Testis (tissue), 3 donors: ENCODE results near the gene MED23. TPM values are rescaled to one million over a fixed set of nuclear protein-coding genes. Genes with fewer than 3 reads are reported as not detected.

Source experiments
- DNase-seq: peaks from one replicate; pipeline ENCODE4 v3.0.0-alpha.2; 2019
- H3K27ac ChIP-seq, 2 donors: fragments of 200-600 bp; sonication (generic); one replicate each; pipeline ENCODE4 v1.5.1; 2019
- H3K27me3 ChIP-seq: fragments of 200-600 bp; sonication (generic); one replicate; pipeline ENCODE4 v1.5.1; 2019
- H3K36me3 ChIP-seq: fragments of 200-600 bp; sonication (generic); one replicate; pipeline ENCODE4 v1.5.1; 2017; ENCODE audit warnings: low read depth; ENCODE audit errors: missing control alignments
- H3K4me1 ChIP-seq: fragments of 200-600 bp; sonication (generic); one replicate; pipeline ENCODE4 v1.5.1; 2019
- H3K4me3 ChIP-seq, 2 donors: fragments of 200-600 bp; sonication (generic); one replicate each; pipeline ENCODE4 v1.5.1; 2017 to 2019
- H3K9me3 ChIP-seq: fragments of 200-600 bp; sonication (generic); one replicate; pipeline ENCODE4 v1.5.1; 2017
- POLR2A ChIP-seq: fragments of 450-650 bp; IDR thresholded peaks from one replicate; pipeline ENCODE4 v1.6.1; 2017; ENCODE audit warnings: antibody characterized with exemption, mild to moderate bottlenecking, moderate library complexity
- WGBS, 2 donors: methylation state at CpG; one replicate each; pipeline ENCODE4 v1.1.5; 2018; 5-methylcytosine and 5-hydroxymethylcytosine counted together
- intact Hi-C: fragments of 100-400 bp; cut with DNase I; formaldehyde crosslinking; loops from one replicate; pipeline ENCODE4 v1.15.1; 2023; ENCODE audit warnings: low total_unique reads
- polyA plus RNA-seq: library from polyadenylated mRNA; stranded (reverse); fragments of 350-450 nt; fragmentation: Illumina TruSeq; extraction: RNeasy Lipid Tissue Mini Kit (QIAGEN cat#74804); gene quantifications from one replicate; pipeline ENCODE4 v1.2.3, GENCODE V29; 2014; ENCODE audit warnings: low read depth, low replicate concordance; ENCODE audit not compliant: insufficient read depth
- total RNA-seq, 2 donors: library from RNA; depleted of rRNA; stranded (reverse); fragments of >200 nt; gene quantifications; one replicate each; pipeline ENCODE4 v1.2.3, GENCODE V29; 2016
- TF ChIP-seq, protein P1 (sequence below), 3 experiments: fragments of 450-650 bp in 2 of 3; fragments of 200-600 bp in 1 of 3; sonication (generic) in 1 of 3; IDR thresholded peaks; one replicate each; pipeline ENCODE4 v1.5.1; 2016 to 2019; ENCODE audit warnings: antibody characterized with exemption in 3 of 3, mild to moderate bottlenecking in 2 of 3, moderate library complexity in 1 of 3

MED23 gene
- total and polyA plus RNA-seq, 3 donors from 2014 or later = 24.4 to 42.1 (median 39.8) TPM

DNA sequence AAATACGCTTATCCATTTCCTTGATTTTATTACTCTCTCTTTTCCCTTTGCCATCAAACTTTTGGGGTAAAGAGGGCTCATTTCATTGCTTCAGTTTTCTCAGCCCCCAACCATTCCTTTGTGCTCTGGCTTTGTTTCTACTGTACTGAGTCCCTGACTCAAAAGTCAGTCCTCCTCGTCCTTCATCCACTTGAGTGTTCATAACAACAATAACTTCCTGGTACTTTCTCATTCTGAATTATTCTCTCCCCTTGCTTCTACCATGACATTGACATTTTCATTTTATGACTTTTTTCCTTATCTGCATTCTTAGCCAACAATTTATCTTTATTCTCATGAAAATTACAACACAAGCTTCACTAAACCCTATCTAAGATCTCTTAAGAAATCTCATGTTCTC, 10.0 kb upstream of the MED23 start:
- Histone ChIP-seq H3K36me3 (no peaks in the 10 kb centered on the region), H3K9me3 (no peaks in the 10 kb centered on the region), H3K27ac (no peak overlapping the region), H3K4me3 (no peak overlapping the region), H3K4me1 (no peaks in the 10 kb centered on the region), H3K27me3 (no peaks in the 10 kb centered on the region)
- DNase-seq = no peak
- intact Hi-C loops = no loop called here
- no peak for TF ChIP-seq POLR2A
- TF ChIP-seq, protein P1, sequence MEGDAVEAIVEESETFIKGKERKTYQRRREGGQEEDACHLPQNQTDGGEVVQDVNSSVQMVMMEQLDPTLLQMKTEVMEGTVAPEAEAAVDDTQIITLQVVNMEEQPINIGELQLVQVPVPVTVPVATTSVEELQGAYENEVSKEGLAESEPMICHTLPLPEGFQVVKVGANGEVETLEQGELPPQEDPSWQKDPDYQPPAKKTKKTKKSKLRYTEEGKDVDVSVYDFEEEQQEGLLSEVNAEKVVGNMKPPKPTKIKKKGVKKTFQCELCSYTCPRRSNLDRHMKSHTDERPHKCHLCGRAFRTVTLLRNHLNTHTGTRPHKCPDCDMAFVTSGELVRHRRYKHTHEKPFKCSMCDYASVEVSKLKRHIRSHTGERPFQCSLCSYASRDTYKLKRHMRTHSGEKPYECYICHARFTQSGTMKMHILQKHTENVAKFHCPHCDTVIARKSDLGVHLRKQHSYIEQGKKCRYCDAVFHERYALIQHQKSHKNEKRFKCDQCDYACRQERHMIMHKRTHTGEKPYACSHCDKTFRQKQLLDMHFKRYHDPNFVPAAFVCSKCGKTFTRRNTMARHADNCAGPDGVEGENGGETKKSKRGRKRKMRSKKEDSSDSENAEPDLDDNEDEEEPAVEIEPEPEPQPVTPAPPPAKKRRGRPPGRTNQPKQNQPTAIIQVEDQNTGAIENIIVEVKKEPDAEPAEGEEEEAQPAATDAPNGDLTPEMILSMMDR (IDR thresholded peaks at IDR 0.05) = no peak
- WGBS, 2 donors = 93 to 98% methylated on average over 2 of the region's 2 CpGs

DNA sequence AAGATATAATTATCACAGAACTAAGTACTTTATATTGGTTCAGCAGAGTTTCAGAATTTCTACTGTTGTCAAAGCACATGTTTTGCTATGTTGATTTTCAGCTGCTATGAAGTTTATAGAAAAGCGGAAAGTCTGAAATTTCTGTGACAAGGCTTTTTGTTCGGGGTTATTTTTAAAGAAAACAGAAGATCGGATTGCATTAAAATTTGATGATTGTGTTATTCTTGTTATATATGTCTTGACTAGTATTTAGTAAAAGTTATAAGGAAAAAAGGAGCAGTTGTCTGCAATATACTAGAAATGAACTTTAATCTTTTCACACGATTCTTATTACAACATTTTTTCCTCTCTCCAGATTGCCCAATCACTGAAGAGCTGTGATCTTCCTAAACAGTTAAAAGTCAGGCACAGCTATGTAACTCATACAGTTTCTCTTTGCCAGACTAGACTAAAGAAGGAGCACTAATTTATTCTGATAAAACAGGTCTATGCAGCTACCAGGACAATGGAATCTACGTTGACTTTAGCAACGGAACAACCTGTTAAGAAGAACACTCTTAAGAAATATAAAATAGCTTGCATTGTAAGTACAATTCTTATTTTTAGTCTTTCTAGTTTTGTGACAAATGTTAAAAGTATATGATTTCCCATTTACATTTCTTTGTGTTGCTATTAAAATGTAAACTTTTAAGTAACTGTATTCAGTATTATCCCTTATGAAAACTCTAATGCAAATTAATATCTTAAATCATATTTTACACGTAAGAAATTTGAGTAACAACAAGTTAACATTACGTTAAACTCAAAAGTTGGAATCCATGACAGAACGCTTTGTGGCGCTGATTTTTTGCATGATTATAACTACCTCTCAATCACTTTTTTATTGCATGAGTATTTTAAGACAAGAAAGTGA, 9.1 kb upstream of the MED23 start, which contains the start of gene ENPP3:
TSS of gene ENPP3 (plus strand) at position 423 of the 913 bp plus-strand sequence. CDS start at position 506, 83 bp downstream.
- TF ChIP-seq POLR2A = no peak
- TF ChIP-seq, protein P1 (IDR thresholded peaks at IDR 0.05) = no peak
- H3K4me1 ChIP-seq = no peaks in the 10 kb centered on the region
- WGBS, 2 donors = 85% methylated on average over 10 of the region's 10 CpGs
- H3K9me3 ChIP-seq = no peaks in the 10 kb centered on the region
- no peaks in the 10 kb centered on the region for H3K36me3 ChIP-seq
- intact Hi-C loops = no loop called here
- H3K4me3 ChIP-seq = no peak within 1 kb of the TSS
- no peak within 1 kb of the TSS for H3K27ac ChIP-seq
- H3K27me3 ChIP-seq = no peaks in the 10 kb centered on the region
- DNase-seq = no peak

DNA sequence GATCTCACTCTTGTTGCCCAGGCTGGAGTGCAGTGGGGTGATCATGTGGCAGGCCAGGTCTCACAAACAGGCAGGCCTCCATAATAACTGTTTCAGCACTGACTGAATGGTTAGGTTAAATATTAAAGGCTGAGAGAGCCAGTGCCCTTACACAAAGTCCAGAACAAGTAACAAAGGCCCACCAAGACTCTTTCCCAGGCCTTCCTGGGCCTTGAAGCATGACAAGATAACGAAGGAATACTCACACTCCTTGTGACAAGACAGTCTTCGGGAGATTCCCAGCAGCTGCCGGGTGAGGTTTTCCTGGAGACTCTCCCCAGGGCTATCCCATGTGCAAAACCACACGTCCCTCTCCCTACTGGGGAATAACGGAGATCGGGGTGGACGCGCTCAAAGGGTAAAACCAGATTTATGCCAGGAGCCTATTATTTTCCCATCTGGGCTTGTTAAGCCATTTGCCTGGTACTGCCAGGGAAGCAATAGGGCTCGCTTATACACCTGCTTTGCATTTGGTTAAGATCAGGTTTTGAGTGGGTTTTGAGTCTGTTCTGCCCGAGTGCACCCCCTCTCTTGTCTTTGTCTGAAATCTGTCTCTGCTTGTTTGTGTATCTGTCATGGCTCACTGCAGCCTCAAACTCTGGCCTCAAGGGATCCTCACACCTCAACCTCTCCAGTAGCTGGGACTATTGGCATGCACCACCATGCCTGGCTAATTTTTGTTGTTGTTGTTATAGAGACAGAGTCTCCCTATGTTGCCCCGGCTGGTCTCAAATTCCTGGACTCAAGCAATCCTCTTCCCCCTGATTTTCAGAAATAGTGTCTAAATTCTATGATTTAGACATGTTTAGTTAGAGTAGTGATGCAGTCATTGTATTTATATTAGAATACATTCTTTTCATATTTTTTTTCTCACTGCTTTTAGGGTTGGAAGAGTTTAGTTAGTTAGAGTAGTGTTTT, 7.6 kb upstream of the MED23 start:
- Histone ChIP-seq H3K27ac (no peak overlapping the region), H3K4me3 (no peak overlapping the region), H3K4me1 (no peaks in the 10 kb centered on the region), H3K36me3 (no peaks in the 10 kb centered on the region), H3K9me3 (no peaks in the 10 kb centered on the region), H3K27me3 (no peaks in the 10 kb centered on the region)
- 77 to 79% methylated on average over 11 of the region's 11 CpGs for WGBS, 2 donors
- no peak for DNase-seq
- intact Hi-C loops = no loop called here
- TF ChIP-seq, protein P1 (IDR thresholded peaks at IDR 0.05) = no peak
- no peak for TF ChIP-seq POLR2A

DNA sequence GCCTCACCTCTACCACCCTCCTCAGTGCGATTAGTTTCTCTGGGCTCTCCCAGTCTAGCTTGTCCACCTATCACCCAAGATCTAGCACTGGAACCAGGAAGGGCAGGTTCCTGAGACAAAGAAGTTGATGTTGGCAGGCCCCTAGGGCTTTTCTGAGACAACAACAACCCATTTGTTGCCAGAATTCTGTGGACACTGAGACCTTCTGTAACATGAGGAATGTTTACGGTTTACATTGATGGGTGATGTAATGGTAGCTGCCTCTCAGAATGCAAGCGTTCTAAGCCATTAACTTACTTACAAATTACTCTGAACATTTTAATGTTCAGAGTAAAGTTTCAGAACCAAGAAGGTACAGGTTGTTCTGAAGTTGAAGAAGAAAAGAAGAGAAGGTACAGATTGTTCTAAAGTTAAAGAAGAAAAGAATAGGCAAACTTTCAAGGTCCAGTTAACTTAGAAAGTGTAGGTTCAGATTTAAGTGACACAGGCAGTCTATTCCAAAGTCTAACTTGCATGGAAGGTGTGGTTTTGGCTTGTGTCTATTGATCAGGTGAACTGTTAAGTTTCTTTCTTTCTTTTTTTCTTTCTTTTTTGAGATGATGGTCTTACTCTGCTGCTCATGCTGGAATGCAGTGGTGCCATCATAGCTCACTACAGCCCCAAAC, 3.7 kb upstream of the MED23 start:
- 87 to 92% methylated on average over 3 of the region's 3 CpGs for WGBS, 2 donors
- no peak overlapping the region for H3K27ac ChIP-seq

More for the DNA sequence above, 3.7 kb upstream of the MED23 start:
- Histone ChIP-seq H3K4me3 (no peak overlapping the region), H3K9me3 (no peaks in the 10 kb centered on the region), H3K4me1 (peaks cover 19% of the 10 kb centered on the region), H3K36me3 (no peaks in the 10 kb centered on the region), H3K27me3 (no peaks in the 10 kb centered on the region)
- intact Hi-C loops = no loop called here
- DNase-seq = no peak
- no peak for TF ChIP-seq POLR2A
- TF ChIP-seq, protein P1 (IDR thresholded peaks at IDR 0.05) = no peak
